ENCODE measurements around the gene PTGFRN.

Gene PTGFRN

GRCh38 chr1:116941670-116942069, 32.0 kb downstream of the PTGFRN start:
- Histone ChIP-seq H3K79me2 (ENCODE audit: low read length) (no peaks in the 10 kb centered on the region), H3K9ac (ENCODE audit: low read length) (no peak overlapping the region), H3K4me1 (ENCODE audit: low read length) (no peaks in the 10 kb centered on the region), H2AFZ (ENCODE audit: low read depth, low read length) (no peak overlapping the region), H3K9me3 (ENCODE audit: insufficient read depth, low read length) (no peaks in the 10 kb centered on the region), H3K4me2 (ENCODE audit: low read length) (no peak overlapping the region), H4K20me1 (ENCODE audit: insufficient read depth, low read length) (no peaks in the 10 kb centered on the region), H3K4me3 (ENCODE audit: low read length) (no peak overlapping the region), H3K27me3 (ENCODE audit: low read depth, low read length) (no peaks in the 10 kb centered on the region; the same call in 1 of the 2 replicates), H3K27ac (ENCODE audit: low read length) (no peak overlapping the region), H3K36me3 (replicated peaks; ENCODE audit: low read depth, low read length) (no peaks in the 10 kb centered on the region)
- TF ChIP-seq EZH2phosphoT487 (IDR thresholded peaks at IDR 0.05; ENCODE audit: low read depth) = no peak
- TF ChIP-seq CTCF (IDR thresholded peaks at IDR 0.05; ENCODE audit: low read depth, low read length) = no peak

- peaks cover 4% of the 10 kb centered on the region; the same call in 1 of the 2 replicates for H3K27me3 ChIP-seq (ENCODE audit: low read depth, low read length)
- no peaks in the 10 kb centered on the region for H3K36me3 ChIP-seq (replicated peaks; ENCODE audit: low read depth, low read length)
- H3K4me1 ChIP-seq (ENCODE audit: low read length) = no peaks in the 10 kb centered on the region
- no peak overlapping the region for H3K27ac ChIP-seq (ENCODE audit: low read length)
- no peaks in the 10 kb centered on the region for H4K20me1 ChIP-seq (ENCODE audit: insufficient read depth, low read length)
- TF ChIP-seq CTCF (IDR thresholded peaks at IDR 0.05; ENCODE audit: low read depth, low read length) (no peak), EZH2phosphoT487 (IDR thresholded peaks at IDR 0.05; ENCODE audit: low read depth) (no peak)
- H3K9ac ChIP-seq (ENCODE audit: low read length) = no peak overlapping the region
- no peak overlapping the region for H3K4me2 ChIP-seq (ENCODE audit: low read length)
- no peak overlapping the region for H3K4me3 ChIP-seq (ENCODE audit: low read length)
- H3K9me3 ChIP-seq (ENCODE audit: insufficient read depth, low read length) = no peaks in the 10 kb centered on the region
- no peak overlapping the region for H2AFZ ChIP-seq (ENCODE audit: low read depth, low read length)
- H3K79me2 ChIP-seq (ENCODE audit: low read length) = no peaks in the 10 kb centered on the region
Observed at GRCh38 chr1:116942344-116942743, 32.6 kb downstream of the PTGFRN start.

- Histone ChIP-seq H3K27ac (ENCODE audit: low read length) (no peak overlapping the region), H3K4me3 (ENCODE audit: low read length) (no peak overlapping the region), H3K27me3 (ENCODE audit: low read depth, low read length) (peaks cover 10% of the 10 kb centered on the region; the same call in 1 of the 2 replicates), H3K36me3 (replicated peaks; ENCODE audit: low read depth, low read length) (no peaks in the 10 kb centered on the region), H3K79me2 (ENCODE audit: low read length) (no peaks in the 10 kb centered on the region), H3K9me3 (ENCODE audit: insufficient read depth, low read length) (no peaks in the 10 kb centered on the region), H2AFZ (ENCODE audit: low read depth, low read length) (no peak overlapping the region), H4K20me1 (ENCODE audit: insufficient read depth, low read length) (no peaks in the 10 kb centered on the region), H3K4me1 (ENCODE audit: low read length) (no peaks in the 10 kb centered on the region), H3K9ac (ENCODE audit: low read length) (no peak overlapping the region), H3K4me2 (ENCODE audit: low read length) (no peak overlapping the region)
- TF ChIP-seq CTCF (IDR thresholded peaks at IDR 0.05; ENCODE audit: low read depth, low read length) (no peak), EZH2phosphoT487 (IDR thresholded peaks at IDR 0.05; ENCODE audit: low read depth) (no peak)
Observed at GRCh38 chr1:116943438-116943837, 33.7 kb downstream of the PTGFRN start.

- Histone ChIP-seq H3K27ac (ENCODE audit: low read length) (no peak overlapping the region), H3K27me3 (ENCODE audit: low read depth, low read length) (peaks cover 10% of the 10 kb centered on the region; the same call in 1 of the 2 replicates), H3K4me3 (ENCODE audit: low read length) (no peak overlapping the region), H3K36me3 (replicated peaks; ENCODE audit: low read depth, low read length) (no peaks in the 10 kb centered on the region), H3K4me1 (ENCODE audit: low read length) (no peaks in the 10 kb centered on the region), H3K9ac (ENCODE audit: low read length) (no peak overlapping the region), H3K4me2 (ENCODE audit: low read length) (no peak overlapping the region), H4K20me1 (ENCODE audit: insufficient read depth, low read length) (no peaks in the 10 kb centered on the region), H3K9me3 (ENCODE audit: insufficient read depth, low read length) (no peaks in the 10 kb centered on the region), H3K79me2 (ENCODE audit: low read length) (no peaks in the 10 kb centered on the region), H2AFZ (ENCODE audit: low read depth, low read length) (no peak overlapping the region)
- TF ChIP-seq EZH2phosphoT487 (IDR thresholded peaks at IDR 0.05; ENCODE audit: low read depth) (no peak), CTCF (IDR thresholded peaks at IDR 0.05; ENCODE audit: low read depth, low read length) (no peak)
Observed at GRCh38 chr1:116944613-116945012, 34.9 kb downstream of the PTGFRN start.
